ENCODE results near the gene INMT. TPM values are rescaled to one million over a fixed set of nuclear protein-coding genes. Genes with fewer than 3 reads are reported as not detected.

The INMT gene
- total RNA-seq, 2 experiments from 2014 or later: 0.32 TPM; not detected in 1

DNA sequence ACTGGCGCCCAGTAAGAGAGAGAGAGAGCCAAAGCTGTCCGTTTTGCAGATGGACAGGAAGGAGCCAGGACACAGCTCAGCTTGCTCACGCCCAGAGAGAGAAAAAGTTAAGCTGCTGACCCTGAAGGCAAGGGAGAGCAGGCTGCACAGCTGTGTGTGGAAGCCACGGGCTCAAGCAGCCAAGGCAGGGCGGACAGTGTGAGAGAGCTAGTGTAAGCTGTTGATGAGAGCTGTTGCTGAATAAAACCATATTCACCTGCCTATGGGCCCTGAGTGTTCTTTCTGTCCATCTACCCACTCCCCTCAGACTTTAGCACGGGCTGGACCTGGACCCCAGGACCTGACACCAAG, 5.4 kb downstream of the INMT start:
- DNase-seq (ENCODE audit: low spot score): no peak
- Histone ChIP-seq H3K9me3 (ENCODE audit: low read length) (no peaks in the 10 kb centered on the region), H4K20me1 (ENCODE audit: insufficient read depth, low read length) (no peaks in the 10 kb centered on the region), H3K4me2 (ENCODE audit: low read length) (no peak overlapping the region), H3K36me3 (ENCODE audit: insufficient read depth, low read length) (no peaks in the 10 kb centered on the region), H3K4me1 (ENCODE audit: insufficient read depth, low read length, poor library complexity, severe bottlenecking) (no peaks in the 10 kb centered on the region), H3K27ac (ENCODE audit: low read depth, low read length, poor library complexity, severe bottlenecking) (no peak overlapping the region), H2AFZ (ENCODE audit: low read length) (no peak overlapping the region), H3K4me3 (ENCODE audit: low read depth, low read length, poor library complexity, severe bottlenecking) (no peak overlapping the region), H3K79me2 (ENCODE audit: insufficient read depth, low read depth, low read length) (no peaks in the 10 kb centered on the region), H3K9me2 (ENCODE audit: insufficient read depth, low read length) (no peaks in the 10 kb centered on the region)
- ChIA-PET CTCF (ENCODE audit: unreplicated experiment) (no interaction called here), POLR2A (interaction anchor here (0.6 kb wide), 2 partner anchors 9 to 60 kb away, joined by 3 to 6 read pairs; no protein-coding TSS in a partner anchor)
- intact Hi-C loops (cut with micrococcal nuclease; ENCODE audit: unreplicated experiment): no loop called here
- TF ChIP-seq, protein P1, sequence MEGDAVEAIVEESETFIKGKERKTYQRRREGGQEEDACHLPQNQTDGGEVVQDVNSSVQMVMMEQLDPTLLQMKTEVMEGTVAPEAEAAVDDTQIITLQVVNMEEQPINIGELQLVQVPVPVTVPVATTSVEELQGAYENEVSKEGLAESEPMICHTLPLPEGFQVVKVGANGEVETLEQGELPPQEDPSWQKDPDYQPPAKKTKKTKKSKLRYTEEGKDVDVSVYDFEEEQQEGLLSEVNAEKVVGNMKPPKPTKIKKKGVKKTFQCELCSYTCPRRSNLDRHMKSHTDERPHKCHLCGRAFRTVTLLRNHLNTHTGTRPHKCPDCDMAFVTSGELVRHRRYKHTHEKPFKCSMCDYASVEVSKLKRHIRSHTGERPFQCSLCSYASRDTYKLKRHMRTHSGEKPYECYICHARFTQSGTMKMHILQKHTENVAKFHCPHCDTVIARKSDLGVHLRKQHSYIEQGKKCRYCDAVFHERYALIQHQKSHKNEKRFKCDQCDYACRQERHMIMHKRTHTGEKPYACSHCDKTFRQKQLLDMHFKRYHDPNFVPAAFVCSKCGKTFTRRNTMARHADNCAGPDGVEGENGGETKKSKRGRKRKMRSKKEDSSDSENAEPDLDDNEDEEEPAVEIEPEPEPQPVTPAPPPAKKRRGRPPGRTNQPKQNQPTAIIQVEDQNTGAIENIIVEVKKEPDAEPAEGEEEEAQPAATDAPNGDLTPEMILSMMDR (conservative IDR thresholded peaks at IDR 0.05; ENCODE audit: low read length): no peak
- no peak for TF ChIP-seq EZH2phosphoT487 (IDR thresholded peaks at IDR 0.05; ENCODE audit: borderline replicate concordance, low read depth, low read length)
- no TSS peak for BruUV-seq (replicated peaks)

DNA sequence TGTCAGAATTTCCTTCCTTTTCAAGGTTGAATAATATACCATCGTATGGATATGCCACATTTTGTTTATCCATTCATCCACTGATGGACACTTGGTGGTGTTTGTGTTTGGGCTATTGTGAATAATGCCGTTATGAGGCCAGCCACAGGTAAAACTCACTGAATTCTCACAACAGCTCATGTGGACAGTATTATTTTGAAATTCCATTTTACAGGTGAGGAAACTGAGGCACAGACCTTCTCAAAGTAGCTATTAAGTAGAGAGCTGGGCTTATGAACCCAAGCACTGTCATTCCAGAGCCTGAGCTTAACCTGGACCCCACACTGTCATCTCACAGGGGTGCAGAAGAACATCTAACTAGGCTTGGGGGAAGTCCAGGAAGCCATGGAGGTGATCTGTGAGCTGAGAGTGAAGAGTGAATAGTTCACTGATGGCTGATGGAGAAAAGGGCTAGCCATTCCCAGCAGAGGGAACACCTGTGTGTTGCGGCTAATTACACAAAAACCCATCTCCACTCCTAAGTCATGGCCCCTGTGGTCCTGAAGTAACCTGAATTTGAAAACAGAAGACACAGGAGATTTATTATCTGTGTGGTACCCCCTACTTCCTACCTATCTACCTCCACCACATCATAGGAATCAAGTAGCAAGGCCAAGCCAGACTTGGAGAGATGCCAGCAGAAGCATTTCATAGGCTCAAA, 8.7 kb downstream of the INMT start:
- no peak for TF ChIP-seq EZH2phosphoT487 (IDR thresholded peaks at IDR 0.05; ENCODE audit: borderline replicate concordance, low read depth, low read length)
- TF ChIP-seq, protein P1 (conservative IDR thresholded peaks at IDR 0.05; ENCODE audit: low read length): no peak
- no TSS peak for BruUV-seq (replicated peaks)
- H3K4me2 ChIP-seq (ENCODE audit: low read length): no peak overlapping the region

More for the DNA sequence above, 8.7 kb downstream of the INMT start:
- Histone ChIP-seq H2AFZ (ENCODE audit: low read length) (no peak overlapping the region), H3K9me3 (ENCODE audit: low read length) (no peaks in the 10 kb centered on the region), H3K36me3 (ENCODE audit: insufficient read depth, low read length) (no peaks in the 10 kb centered on the region), H4K20me1 (ENCODE audit: insufficient read depth, low read length) (no peaks in the 10 kb centered on the region), H3K9me2 (ENCODE audit: insufficient read depth, low read length) (no peaks in the 10 kb centered on the region), H3K4me1 (ENCODE audit: insufficient read depth, low read length, poor library complexity, severe bottlenecking) (no peaks in the 10 kb centered on the region), H3K79me2 (ENCODE audit: insufficient read depth, low read depth, low read length) (no peaks in the 10 kb centered on the region), H3K27ac (ENCODE audit: low read depth, low read length, poor library complexity, severe bottlenecking) (no peak overlapping the region), H3K4me3 (ENCODE audit: low read depth, low read length, poor library complexity, severe bottlenecking) (no peak overlapping the region)
- intact Hi-C loops (cut with micrococcal nuclease; ENCODE audit: unreplicated experiment): no loop called here
- ChIA-PET POLR2A (interaction anchor here (0.7 kb wide), 1 partner anchor 838 kb away, joined by 3 read pairs; no protein-coding TSS in a partner anchor), CTCF (ENCODE audit: unreplicated experiment) (interaction anchor here (0.6 kb wide), 1 partner anchor 85 kb away, joined by 3 read pairs; no protein-coding TSS in a partner anchor)
- DNase-seq (ENCODE audit: low spot score): no peak
